ENCODE results near the gene MUC2.

The MUC2 gene

GRCh38 chr11:1073261-1073724 is 1.4 kb upstream of the MUC2 start:
- no peak for DNase-seq

- DNase-seq, result no peak
Measured at GRCh38 chr11:1073851-1074243, 827 bp upstream of the MUC2 start.

GRCh38 chr11:1075341-1075911 is 752 bp downstream of the MUC2 start:
- DNase-seq, result no peak

GRCh38 chr11:1076061-1076665 is 1.5 kb downstream of the MUC2 start:
- no peak for DNase-seq

GRCh38 chr11:1077033-1077416 is 2.4 kb downstream of the MUC2 start:
- no peak for DNase-seq

GRCh38 chr11:1077417-1078119 is 2.9 kb downstream of the MUC2 start:
- no peak for DNase-seq

GRCh38 chr11:1078191-1078601 is 3.5 kb downstream of the MUC2 start:
- no peak for DNase-seq

GRCh38 chr11:1081601-1082311 is 7.1 kb downstream of the MUC2 start:
- no peak for DNase-seq

- no peak for DNase-seq
Measured at GRCh38 chr11:1082346-1082727, 7.7 kb downstream of the MUC2 start.

GRCh38 chr11:1082728-1083620 is 8.3 kb downstream of the MUC2 start:
- no peak for DNase-seq

- DNase-seq, result no peak
Measured at GRCh38 chr11:1083621-1084551, 9.2 kb downstream of the MUC2 start.

- DNase-seq, result no peak
Measured at GRCh38 chr11:1084561-1085439, 10.1 kb downstream of the MUC2 start.

- no peak for DNase-seq
Measured at GRCh38 chr11:1085440-1086170, 10.9 kb downstream of the MUC2 start.

GRCh38 chr11:1086171-1087102 is 11.8 kb downstream of the MUC2 start:
- DNase-seq, result no peak

- no peak for DNase-seq
Measured at GRCh38 chr11:1087279-1087960, 12.7 kb downstream of the MUC2 start.

GRCh38 chr11:1087961-1088926 is 13.6 kb downstream of the MUC2 start:
- DNase-seq, result no peak

All from activated CD8-positive, alpha-beta memory T cell treated with anti-CD3 and anti-CD28 coated beads, Interleukin-2, amount 50 U/mL, for 48 hours (primary cell).